NCI-H446 (cell line): ENCODE data around the gene BCKDK.
"Not testable (repeated sequence)": the region's sequence is repeated elsewhere in the genome, so short reads cannot be mapped to it uniquely, and the experiment has no call there.

Experiments
- DNase-seq, 2 experiments: peaks; one replicate each; lab custom pipeline; 2025; lab: John Stamatoyannopoulos, UW

The BCKDK gene

DNA sequence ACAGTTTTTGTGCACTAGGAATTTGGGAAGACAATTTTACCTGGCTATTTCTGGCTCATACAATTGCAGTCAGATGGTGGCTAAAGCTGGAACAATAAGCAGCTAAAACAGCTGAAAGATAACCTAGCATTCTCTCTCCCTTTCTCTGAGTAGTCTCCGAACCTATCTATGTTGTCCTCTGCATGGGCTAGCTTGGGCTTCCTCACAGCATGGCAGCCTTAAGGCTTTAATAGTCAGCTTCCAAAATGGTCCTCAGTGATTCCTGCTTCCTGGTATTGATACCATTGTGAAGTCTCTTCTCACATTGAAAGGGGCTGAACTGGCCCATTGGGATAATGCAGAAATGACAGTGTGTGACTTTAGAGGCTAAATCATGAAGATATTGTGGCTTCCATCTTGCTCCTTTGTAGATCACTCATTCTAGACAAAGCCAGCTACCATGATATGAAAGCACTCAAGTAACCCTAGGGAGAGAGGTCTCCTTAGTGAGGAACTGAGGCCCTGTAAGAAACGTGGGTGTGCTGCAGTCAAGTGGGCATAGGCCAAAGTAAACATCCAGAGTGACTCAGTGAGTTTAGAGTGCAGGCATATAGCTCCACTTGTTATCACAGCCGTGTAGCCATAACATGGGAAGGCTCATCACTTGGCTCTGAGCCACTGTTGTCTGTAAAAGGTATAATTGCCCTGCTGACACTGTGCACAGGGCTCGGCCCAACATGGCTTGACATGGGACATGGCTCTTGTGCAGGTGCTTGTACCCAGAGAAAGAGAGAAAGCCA, 8.1 kb upstream of the BCKDK start:
- no peak for DNase-seq

DNA sequence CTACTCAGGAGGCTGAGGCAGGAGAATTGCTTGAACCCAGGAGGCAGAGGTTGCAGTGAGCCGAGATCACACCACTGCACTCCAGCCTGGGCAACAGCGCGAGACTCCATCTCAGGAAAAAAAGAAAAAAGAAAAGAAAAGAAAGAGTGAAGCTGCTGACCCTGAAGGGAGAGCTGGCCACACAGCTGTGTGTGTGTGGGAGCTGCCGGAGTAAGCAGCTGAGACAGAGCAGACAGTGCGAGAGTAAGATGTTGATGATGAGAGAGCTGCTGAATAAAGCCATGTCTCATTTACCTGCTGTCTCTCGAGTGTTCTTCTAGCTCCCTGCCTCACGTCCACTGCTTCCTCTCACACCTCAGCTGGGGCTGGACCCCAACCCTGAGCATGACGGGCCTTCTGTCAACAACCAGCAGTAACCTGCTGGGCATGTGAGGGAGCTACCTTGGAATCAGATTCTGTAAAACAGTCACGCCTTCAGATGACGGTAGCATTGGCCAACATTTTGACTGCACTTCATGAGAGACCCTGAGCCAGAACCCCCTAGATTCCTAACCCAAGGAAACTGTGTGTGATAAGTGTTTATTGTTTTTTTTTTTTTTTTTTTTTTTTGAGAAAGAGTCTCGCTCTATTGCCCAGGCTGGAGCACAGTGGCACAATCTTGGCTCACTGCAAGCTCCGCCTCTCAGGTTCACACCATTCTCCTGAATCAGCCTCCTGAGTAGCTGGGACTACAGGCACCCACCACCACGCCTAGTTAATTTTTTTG, 7.1 kb upstream of the BCKDK start:
- not testable (repeated sequence) for DNase-seq

DNA sequence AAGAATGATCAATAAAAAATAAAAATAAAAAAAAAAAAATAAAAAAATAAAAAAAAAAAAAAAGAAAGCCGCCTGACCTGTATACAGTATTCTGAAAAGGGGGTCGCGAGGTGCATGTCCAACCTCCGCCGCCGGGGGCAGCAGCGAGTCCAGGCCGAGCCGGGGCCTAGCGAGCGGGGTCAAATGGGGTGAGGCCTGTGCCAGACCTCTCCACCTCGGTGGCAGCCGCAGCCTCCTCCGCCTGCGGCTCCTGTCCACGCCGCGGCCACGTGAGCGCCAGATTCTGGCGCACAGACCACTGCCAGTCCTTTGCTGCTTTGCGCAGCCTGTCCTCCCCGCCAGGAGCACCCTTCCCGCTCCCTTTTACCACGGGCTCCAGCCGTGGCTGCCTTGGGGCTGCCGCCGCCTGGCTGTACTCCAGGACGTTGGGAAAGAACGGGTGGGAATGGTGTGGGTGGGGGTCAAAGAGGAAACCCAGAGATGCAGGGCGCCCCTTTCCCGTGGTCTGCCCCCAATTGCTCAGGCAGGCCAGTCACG, 2.4 kb upstream of the BCKDK start:
- no peak for DNase-seq

DNA sequence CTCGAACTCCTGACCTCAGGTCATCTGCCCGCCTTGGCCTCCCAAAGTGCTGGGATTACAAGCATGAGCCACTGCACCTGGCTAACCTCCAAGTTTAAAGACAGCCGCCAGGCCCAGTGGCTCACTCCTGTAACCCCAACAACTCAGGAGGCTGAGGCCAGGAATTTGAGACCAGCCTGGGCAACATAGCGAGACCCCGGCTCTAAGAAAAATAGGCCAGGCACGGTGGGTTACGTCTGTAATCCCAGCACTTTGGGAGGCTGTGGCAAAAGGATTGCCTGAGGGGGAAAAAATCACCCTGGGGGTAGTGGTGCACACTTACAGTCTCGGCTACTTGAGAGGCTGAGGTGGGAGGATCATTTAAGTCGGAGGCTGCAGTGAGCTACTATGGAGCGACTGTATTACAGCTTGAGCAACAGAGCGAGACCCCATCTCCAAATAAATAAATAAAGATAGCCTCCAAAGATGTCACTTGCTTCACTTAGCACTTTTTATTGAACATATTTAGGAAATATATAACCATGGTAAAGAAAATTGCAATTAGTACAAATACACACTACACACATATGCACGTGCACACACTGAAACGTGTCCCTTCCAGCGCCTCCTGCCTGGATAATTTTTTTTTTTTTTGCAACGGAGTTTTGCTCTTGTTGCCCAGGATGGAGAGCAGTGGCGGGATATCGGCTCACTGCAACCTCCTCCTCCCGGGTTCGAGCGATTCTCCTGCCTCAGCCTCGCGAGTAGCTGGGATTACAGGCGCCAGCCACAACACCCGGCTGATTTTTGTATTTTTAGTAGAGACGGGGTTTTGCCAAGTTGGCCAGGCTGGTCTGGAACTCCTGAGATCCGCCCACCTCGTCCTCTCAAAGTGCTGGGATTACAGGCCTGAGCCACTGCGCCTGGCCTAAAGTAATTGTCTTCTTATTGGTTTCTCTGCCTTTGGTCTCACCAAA, 1.4 kb upstream of the BCKDK start:
- DNase-seq = no peak

DNA sequence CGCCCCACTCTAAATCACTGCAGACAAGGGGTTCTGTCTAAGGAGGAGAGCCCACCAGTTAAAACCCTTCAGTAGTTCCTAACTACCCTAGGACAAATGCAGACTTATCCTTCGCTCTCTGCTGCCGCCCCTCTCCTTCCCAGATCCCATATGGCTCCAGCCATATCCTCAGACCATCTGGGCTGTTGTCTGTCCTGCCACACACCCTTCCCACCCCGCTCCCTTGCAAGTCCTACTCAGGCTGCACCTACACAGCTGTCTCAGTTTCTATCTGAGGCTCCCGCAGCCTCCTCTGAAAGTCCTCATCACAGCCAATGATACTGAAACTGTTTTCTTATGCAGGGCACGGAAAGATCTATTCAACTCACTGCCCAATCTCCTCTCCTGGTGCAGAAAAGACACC, 720 bp upstream of the BCKDK start:
- no peak for DNase-seq

DNA sequence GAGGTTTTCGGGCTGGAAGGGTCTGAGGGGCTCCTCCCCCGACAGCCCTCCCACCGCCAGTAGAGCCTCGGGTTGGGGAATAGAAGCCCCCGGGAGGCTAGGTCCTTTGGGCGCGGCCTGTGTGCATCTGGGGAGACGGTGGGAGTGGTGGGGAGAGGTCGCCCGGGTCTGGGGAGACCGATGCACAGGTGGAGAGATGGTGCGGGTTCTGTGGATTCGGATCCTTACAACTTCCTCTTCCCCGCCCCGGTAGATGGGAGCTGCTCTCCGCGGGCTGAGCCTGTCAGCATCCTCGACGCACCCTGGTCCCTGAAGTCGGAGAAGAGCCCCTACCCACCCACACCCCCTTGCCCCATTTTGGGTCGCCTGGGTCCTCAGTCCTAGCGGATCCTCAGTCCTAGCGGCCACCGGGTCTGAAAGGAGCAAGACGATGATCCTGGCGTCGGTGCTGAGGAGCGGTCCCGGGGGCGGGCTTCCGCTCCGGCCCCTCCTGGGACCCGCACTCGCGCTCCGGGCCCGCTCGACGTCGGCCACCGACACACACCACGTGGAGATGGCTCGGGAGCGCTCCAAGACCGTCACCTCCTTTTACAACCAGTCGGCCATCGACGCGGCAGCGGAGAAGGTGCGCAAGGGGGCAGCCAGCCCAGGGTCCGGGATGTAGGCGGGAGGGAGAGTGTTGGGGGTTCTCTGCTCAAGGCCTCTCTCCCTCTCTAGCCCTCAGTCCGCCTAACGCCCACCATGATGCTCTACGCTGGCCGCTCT, 790 bp downstream of the BCKDK start:
- DNase-seq = no peak

DNA sequence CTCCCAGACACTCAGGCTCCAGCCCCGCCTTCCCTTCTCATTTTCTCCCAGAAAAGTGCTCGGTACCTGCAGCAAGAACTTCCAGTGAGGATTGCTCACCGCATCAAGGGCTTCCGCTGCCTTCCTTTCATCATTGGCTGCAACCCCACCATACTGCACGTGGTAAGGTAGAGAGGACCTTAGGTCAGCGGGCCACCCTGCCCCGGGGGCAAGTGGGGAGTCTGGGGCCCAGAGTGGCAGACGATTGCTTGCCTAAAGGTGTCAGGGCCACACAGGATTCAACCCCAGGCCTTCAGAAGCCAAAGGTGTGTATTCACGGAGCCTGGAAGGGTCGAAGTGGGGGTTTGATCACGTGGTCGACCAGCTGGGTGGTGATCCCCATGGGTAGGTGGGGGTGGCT, 1.4 kb downstream of the BCKDK start:
- no peak for DNase-seq

DNA sequence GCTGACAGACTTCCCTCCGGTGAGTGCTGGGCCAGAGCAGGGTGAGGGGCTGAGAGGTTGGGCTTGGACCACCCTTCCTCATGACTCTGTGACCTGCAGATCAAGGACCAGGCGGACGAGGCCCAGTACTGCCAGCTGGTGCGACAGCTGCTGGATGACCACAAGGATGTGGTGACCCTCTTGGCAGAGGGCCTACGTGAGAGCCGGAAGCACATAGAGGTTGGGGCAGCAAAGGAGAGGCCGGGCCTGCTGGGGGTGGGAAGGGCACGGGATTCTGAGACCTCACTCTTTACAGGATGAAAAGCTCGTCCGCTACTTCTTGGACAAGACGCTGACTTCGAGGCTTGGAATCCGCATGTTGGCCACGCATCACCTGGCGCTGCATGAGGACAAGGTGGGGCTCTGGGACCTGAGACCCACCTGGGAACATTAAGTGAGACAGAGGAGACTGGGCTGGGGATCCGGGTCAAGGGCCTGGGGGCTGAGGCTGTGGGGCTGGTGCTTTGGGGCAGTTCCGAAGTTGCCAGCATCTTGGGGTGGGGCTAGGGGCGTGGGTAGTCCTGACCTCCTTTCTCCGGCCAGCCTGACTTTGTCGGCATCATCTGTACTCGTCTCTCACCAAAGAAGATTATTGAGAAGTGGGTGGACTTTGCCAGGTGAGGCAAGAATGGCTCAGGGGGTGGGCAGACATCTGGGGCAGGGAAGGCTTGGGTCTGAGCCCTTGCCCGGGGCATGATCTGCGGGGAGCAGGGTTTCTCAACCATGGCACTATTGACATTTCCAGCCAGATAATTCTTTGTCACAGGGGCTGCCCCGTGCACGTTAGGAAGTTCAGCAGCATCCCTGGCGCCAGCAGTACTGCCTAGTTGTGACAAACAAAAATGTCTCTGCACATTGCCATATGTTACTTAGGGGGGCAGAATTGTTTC, 2.2 kb downstream of the BCKDK start:
- DNase-seq = no peak

DNA sequence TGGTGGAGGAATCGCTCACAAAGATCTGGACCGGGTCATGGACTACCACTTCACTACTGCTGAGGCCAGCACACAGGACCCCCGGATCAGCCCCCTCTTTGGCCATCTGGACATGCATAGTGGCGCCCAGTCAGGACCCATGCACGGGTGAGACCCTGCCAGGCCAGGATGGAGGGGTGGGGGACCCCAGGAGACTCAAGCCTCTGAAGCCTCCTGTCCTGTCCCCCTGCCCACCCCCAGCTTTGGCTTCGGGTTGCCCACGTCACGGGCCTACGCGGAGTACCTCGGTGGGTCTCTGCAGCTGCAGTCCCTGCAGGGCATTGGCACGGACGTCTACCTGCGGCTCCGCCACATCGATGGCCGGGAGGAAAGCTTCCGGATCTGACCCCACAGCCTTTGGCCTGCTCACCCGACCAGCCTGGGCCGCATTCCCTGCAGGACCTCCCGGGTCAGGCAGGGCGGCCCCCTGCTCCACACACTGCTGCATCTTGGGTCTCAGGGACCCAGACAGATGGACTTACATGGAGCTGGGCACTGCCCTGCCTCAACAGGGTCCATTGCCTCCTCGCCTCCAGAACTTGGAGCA, 3.8 kb downstream of the BCKDK start:
- no peak for DNase-seq

DNA sequence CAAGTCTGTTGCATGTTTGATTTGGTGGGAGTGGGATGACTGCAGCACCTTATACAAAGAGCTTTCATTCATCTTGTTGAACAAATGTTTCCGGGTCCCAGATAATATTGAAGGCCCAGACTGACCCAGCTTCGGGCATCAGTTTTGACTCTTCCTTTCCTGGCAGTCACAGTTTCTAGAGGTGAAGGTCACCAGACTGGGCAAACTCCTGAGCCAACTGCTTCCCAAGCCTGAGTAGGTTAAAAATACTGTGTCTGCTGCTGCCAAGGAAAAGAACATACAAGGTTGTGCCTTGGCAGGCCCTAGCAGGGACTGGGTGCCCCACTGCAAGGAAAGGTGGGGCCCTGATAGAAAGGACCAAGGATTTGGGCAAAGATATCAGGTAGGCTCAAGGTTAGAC, 4.5 kb downstream of the BCKDK start:
- no peak for DNase-seq

DNA sequence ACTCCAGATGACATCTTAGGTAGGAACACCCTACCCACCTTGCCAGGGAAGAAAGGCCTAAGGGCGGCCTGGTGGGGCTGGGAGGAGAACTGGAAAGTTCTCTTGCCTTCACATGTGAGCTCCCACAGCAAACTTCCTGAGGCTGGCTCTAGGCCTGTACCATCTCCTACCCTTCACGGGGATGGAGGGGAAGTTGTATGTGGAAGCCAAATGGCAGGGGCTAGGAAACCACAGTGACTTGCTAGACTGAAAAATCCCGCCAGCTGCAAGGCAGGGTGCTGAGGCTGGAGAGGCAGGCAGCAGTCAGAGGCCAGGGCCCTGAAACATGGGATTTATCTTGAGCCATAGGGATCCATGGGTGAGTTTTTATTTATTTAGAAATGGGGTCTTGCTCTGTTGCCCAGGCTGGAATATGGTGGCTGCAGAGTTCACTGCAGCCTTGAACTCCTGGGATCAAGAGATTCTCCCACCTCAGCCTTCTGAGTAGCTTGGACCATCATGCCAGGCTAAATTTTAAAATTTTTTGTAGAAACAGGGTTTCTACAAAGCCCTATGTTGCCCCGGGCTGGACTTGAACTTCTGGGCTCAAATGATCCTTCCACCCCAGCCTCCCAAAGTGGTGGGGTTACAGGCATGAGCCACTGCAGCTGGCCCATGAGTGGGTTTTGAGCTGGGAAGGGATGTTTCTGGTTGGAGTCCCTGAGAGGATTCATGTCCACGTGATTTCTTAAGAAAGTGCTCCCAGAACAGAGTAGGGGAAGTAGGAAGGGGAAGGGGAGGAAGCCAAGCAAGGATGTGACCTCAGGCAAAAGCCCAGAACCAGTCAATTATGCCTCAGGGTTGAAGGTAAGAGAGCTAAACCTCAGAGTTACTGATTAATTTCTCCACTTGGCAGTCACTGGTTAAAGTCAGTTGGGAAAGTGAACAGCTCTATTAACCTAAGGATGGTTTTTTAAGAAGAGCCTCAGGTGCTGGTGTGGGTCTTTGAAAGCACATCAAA, 5.2 kb downstream of the BCKDK start:
- no peak for DNase-seq

DNA sequence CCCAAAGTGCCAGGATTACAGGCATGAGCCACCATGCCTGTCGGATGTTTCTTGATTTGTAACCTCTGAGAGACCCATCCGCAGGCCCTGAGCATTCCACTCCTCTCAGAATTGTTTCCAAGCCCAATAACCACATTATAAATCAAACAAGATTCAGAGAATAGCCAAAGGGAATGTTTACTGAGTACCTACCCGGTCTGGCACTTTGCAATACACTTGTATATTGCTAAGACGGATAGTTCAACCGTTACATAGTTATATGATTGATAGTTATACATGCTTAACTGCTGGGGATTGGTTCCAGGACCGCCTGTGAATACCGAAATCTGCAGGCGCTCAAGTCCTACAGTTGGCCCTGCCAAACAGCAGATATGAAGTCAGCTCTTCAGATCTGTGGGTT, 6.3 kb downstream of the BCKDK start:
- no peak for DNase-seq

DNA sequence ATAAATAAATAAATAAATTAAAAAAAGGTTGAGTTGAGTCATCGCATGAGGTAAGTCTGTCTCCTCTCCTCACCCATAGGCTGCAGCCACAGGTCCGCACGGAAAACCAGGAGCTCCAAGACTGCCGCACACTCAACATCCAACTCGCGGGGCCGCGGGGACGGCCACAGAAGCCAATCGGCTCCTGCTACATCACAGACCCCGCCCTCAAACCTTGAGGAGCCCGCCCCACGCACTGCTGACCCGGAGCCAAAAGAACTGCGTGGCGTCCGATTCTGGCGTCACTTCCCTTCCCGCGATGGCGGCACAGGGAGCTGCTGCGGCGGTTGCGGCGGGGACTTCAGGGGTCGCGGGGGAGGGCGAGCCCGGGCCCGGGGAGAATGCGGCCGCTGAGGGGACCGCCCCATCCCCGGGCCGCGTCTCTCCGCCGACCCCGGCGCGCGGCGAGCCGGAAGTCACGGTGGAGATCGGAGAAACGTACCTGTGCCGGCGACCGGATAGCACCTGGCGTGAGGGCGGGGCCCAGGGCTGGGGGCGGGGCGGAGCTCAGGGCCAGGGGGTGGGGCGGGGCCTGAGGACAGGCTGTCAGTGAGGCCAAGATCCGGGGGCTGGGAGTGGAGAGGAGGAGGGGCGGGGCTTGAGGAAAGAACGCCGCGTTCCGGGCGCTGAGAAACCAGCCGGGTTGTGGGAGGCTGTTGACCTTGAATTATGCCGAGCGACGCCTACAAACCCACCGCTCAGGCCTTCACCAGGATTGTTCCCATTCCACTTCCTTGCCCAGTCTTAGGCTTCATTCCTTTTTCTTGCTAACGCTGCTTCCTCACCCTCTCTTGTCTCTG, 9.4 kb downstream of the BCKDK start, which contains the start of gene KAT8:
Gene KAT8, plus strand, starts transcription at position 281 of the 839 bp plus-strand sequence. Its CDS starts 18 bp downstream, at position 299.
- peak; percentile 95 to 99 for DNase-seq

DNA sequence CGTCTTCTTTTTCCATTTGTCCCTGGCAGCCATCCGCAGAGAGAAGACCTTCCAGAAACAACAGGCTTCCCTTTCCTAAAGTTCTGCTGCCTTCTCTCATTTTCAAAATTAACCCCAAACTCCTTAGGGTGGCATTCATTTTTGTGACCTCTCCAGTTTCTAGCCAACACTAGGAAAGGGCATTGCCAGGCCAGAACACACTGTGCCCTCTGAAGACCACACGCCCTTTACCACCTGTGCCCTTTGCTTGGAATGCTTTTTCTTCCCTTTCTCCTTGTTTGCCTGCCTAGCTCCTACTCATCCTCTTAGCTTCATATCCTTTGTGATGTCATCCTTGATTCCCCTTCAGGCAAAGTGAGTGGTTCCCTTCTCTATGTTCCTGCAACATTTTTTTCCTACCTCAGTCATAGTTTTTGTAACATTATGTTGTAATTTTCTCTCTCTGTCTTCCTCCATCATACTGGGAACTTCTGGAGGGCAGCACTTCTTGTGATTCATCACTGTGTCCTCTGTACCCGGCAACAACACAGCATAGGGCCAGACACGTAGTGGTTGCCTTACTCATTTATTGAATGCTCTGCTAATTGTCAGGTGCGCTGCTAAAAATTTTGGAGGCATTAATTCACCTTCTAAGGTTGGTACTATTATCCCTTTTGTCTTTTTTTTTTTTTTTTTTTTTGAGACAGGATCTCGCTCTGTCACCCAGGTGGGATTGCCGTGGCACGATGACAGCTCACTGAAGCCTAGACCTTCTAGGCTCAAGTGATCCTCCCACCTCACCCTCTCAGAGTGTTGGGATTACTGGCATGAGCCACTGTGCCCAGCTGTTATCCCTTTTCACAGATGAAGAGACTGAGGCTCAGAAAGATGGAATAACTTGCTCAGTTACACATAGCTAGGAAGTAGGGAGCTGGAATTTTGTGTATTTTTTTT, 10.3 kb downstream of the BCKDK start:
- DNase-seq = no peak

DNA sequence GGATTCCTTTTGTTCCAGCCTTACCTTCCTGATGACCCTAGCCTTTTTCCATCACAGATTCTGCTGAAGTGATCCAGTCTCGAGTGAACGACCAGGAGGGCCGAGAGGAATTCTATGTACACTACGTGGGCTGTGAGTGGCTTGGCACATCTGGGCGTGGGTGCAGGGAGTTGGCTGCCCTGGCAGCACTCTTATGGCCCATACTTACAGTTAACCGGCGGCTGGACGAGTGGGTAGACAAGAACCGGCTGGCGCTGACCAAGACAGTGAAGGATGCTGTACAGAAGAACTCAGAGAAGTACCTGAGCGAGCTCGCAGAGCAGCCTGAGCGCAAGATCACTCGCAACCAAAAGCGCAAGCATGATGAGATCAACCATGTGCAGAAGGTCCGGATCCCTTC, 11.9 kb downstream of the BCKDK start:
- DNase-seq = no peak

DNA sequence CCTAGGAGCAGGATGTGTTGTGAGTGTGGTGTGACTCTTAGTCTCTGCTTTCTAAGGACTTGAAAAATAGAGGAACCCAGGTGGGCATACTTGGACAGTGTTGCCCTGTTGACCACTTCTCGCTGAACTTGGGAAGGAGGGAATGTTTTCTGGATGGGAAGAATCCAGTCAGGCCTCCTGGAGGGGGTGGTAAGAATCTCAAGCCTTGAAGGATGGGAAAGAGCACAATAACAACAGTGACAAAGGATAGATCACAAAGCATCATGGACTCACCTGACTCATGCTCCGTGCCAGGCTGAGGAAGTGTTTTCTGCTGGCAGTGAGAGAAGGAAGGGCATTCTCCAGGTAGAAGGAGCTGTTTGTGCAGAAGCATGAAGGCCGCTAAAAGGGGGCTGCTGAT, 17.7 kb downstream of the BCKDK start:
- no peak for DNase-seq
